ENCODE measurements around the gene WNK3. TPM values are rescaled to one million over a fixed set of nuclear protein-coding genes. Genes with fewer than 3 reads are reported as not detected.

The WNK3 gene
- total and polyA plus RNA-seq, 2 of the 13 experiments (the other 11 are each of a cell fraction or from before 2014, with no cell fraction given) = 0.12 to 0.62 TPM

DNA sequence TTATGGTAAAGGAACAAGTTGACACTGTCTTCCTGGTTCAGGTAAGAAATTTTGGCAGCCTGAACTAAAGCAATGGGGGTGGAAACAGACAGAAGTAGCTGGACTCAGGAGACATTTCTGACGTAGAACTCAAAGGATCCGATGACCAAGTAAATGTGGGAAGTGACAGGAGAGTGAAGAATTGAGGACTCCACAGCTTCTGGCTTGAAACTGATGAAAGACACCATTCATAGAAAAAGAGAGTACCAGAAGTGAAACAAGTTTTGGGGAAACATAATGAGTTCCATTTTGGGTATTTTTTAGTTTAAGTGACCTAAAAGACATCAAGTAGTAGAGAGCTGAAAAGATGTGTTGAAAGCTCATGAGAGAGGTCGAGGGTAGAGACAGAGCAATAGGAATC is 180.5 kb downstream of the WNK3 start:
- no peak overlapping the region for H3K4me2 ChIP-seq (ENCODE audit: low read depth, low read length)
- H3K4me1 ChIP-seq (ENCODE audit: insufficient read depth, low read length) = peaks cover 47% of the 10 kb centered on the region
- BruUV-seq (replicated peaks) = no TSS peak
- H3K9me3 ChIP-seq (ENCODE audit: low read length) = no peaks in the 10 kb centered on the region
- FAIRE-seq (peak; percentile 40), ATAC-seq (no peak), DNase-seq (ENCODE audit: low spot score) (no peak)
- no peak overlapping the region for H3K4me3 ChIP-seq (replicated peaks in 1 of 3; ENCODE audit: insufficient read depth in 1 of 3, low read depth in 2 of 3, low read length in 3 of 3)
- H3K36me3 ChIP-seq (replicated peaks in 1 of 2; ENCODE audit: control insufficient read depth in 1 of 2, insufficient read depth in 2 of 2, low read length in 2 of 2) = no peaks in the 10 kb centered on the region
- intact Hi-C loops (cut with micrococcal nuclease; ENCODE audit: unreplicated experiment) (no loop called here), in situ Hi-C loops (cut with HindIII; ENCODE audit: extremely low pct_ligation_motif_present, low pct_unique_long_range_greater_than_20kb) (no loop called here)
- H4K20me1 ChIP-seq (ENCODE audit: insufficient read depth, low read length) = peaks cover 12% of the 10 kb centered on the region
- TF ChIP-seq, protein P1, sequence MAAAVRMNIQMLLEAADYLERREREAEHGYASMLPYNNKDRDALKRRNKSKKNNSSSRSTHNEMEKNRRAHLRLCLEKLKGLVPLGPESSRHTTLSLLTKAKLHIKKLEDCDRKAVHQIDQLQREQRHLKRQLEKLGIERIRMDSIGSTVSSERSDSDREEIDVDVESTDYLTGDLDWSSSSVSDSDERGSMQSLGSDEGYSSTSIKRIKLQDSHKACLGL (CRISPR knock-in tag; IDR thresholded peaks at IDR 0.05) = no peak
- TF ChIP-seq ZNF121 (CRISPR knock-in tag; IDR thresholded peaks at IDR 0.05) (no peak), CBX5 (CRISPR knock-in tag; IDR thresholded peaks at IDR 0.05; ENCODE audit: borderline replicate concordance) (no peak), CCDC6 (CRISPR knock-in tag; IDR thresholded peaks at IDR 0.05) (no peak)
- TF ChIP-seq, protein P2, sequence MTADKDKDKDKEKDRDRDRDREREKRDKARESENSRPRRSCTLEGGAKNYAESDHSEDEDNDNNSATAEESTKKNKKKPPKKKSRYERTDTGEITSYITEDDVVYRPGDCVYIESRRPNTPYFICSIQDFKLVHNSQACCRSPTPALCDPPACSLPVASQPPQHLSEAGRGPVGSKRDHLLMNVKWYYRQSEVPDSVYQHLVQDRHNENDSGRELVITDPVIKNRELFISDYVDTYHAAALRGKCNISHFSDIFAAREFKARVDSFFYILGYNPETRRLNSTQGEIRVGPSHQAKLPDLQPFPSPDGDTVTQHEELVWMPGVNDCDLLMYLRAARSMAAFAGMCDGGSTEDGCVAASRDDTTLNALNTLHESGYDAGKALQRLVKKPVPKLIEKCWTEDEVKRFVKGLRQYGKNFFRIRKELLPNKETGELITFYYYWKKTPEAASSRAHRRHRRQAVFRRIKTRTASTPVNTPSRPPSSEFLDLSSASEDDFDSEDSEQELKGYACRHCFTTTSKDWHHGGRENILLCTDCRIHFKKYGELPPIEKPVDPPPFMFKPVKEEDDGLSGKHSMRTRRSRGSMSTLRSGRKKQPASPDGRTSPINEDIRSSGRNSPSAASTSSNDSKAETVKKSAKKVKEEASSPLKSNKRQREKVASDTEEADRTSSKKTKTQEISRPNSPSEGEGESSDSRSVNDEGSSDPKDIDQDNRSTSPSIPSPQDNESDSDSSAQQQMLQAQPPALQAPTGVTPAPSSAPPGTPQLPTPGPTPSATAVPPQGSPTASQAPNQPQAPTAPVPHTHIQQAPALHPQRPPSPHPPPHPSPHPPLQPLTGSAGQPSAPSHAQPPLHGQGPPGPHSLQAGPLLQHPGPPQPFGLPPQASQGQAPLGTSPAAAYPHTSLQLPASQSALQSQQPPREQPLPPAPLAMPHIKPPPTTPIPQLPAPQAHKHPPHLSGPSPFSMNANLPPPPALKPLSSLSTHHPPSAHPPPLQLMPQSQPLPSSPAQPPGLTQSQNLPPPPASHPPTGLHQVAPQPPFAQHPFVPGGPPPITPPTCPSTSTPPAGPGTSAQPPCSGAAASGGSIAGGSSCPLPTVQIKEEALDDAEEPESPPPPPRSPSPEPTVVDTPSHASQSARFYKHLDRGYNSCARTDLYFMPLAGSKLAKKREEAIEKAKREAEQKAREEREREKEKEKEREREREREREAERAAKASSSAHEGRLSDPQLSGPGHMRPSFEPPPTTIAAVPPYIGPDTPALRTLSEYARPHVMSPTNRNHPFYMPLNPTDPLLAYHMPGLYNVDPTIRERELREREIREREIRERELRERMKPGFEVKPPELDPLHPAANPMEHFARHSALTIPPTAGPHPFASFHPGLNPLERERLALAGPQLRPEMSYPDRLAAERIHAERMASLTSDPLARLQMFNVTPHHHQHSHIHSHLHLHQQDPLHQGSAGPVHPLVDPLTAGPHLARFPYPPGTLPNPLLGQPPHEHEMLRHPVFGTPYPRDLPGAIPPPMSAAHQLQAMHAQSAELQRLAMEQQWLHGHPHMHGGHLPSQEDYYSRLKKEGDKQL (CRISPR knock-in tag; IDR thresholded peaks at IDR 0.05; ENCODE audit: low read depth) = no peak
- H3K9ac ChIP-seq (ENCODE audit: insufficient read depth, low read depth, low read length) = no peak overlapping the region
- H3K79me2 ChIP-seq (ENCODE audit: insufficient read depth, low read length) = peaks cover 59% of the 10 kb centered on the region
- no peak overlapping the region for H2AFZ ChIP-seq (ENCODE audit: low read length)
- H3K27ac ChIP-seq (ENCODE audit: extremely low read length, insufficient read depth, low read length) = no peak overlapping the region
- ChIA-PET POLR2A (no interaction called here), CTCF (ENCODE audit: low intra/inter-chr PET ratio, low total read pairs) (no interaction called here)
- H3K27me3 ChIP-seq (ENCODE audit: control insufficient read depth in 1 of 2, insufficient read depth in 2 of 2, low read length in 2 of 2) = no peaks in the 10 kb centered on the region
- 98% methylated on average over 3 of the region's 3 CpGs for WGBS (ENCODE audit: low lambda C conversion rate)
